ENCODE data around the gene ADAMTSL3.
A peak's percentile ranks its signal among the peaks of the same experiment; 100 is the strongest.
"Not testable (repeated sequence)": the region's sequence is repeated elsewhere in the genome, so short reads cannot be mapped to it uniquely, and the experiment has no call there.

The ADAMTSL3 gene

GRCh38 chr15:84054544-84054943, 400.6 kb downstream of the ADAMTSL3 start:
- DNase-seq, result not testable (repeated sequence)

GRCh38 chr15:84057714-84058331, 403.9 kb downstream of the ADAMTSL3 start:
- DNase-seq, result no peak

- not testable (repeated sequence) for DNase-seq
These were observed 409.8 kb downstream of the ADAMTSL3 start for GRCh38 chr15:84063674-84064073.

GRCh38 chr15:84068674-84069073, 414.8 kb downstream of the ADAMTSL3 start:
- not testable (repeated sequence) for DNase-seq

- not testable (repeated sequence) for DNase-seq
These were observed 424.1 kb downstream of the ADAMTSL3 start for GRCh38 chr15:84078038-84078437.

- not testable (repeated sequence) for DNase-seq
These were observed 425.5 kb downstream of the ADAMTSL3 start for GRCh38 chr15:84079325-84079884.

GRCh38 chr15:84079885-84080777, 426.2 kb downstream of the ADAMTSL3 start:
- peak; percentile 1 for DNase-seq

GRCh38 chr15:84080778-84081084, 426.8 kb downstream of the ADAMTSL3 start:
- peak; percentile 4 for DNase-seq

GRCh38 chr15:84081391-84082168, 427.7 kb downstream of the ADAMTSL3 start:
- DNase-seq, result no peak

GRCh38 chr15:84082739-84083138, 428.8 kb downstream of the ADAMTSL3 start:
- no peak for DNase-seq

- DNase-seq, result not testable (repeated sequence)
These were observed 432.1 kb downstream of the ADAMTSL3 start for GRCh38 chr15:84086071-84086470.
